ENCODE measurements around the gene MUC4.

The MUC4 gene

DNA sequence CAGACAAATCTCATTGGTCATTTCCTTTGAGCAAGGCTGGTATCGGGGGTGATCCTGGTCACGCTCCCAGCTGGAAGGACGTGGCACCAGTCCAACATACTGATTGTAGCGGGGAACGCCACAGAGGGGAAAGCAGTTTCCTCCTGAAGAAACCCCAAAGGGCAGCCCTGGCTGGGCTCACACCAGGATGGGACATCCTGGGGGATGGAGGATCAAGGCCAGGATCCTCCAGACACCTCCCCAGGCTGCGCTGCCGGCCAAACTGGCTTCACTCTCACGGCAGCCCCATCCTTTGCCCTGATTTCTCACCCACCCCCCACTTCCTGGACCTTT, 54.3 kb downstream of the MUC4 start:
- no peak for DNase-seq (ENCODE audit: extremely low spot score)
- CTCF ChIA-PET, result no interaction called here
- TF ChIP-seq, protein P1, sequence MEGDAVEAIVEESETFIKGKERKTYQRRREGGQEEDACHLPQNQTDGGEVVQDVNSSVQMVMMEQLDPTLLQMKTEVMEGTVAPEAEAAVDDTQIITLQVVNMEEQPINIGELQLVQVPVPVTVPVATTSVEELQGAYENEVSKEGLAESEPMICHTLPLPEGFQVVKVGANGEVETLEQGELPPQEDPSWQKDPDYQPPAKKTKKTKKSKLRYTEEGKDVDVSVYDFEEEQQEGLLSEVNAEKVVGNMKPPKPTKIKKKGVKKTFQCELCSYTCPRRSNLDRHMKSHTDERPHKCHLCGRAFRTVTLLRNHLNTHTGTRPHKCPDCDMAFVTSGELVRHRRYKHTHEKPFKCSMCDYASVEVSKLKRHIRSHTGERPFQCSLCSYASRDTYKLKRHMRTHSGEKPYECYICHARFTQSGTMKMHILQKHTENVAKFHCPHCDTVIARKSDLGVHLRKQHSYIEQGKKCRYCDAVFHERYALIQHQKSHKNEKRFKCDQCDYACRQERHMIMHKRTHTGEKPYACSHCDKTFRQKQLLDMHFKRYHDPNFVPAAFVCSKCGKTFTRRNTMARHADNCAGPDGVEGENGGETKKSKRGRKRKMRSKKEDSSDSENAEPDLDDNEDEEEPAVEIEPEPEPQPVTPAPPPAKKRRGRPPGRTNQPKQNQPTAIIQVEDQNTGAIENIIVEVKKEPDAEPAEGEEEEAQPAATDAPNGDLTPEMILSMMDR (IDR thresholded peaks at IDR 0.05; ENCODE audit: control extremely low read depth, extremely low read depth, low read depth, missing control alignments), result no peak
- POLR2A ChIA-PET, result no interaction called here

DNA sequence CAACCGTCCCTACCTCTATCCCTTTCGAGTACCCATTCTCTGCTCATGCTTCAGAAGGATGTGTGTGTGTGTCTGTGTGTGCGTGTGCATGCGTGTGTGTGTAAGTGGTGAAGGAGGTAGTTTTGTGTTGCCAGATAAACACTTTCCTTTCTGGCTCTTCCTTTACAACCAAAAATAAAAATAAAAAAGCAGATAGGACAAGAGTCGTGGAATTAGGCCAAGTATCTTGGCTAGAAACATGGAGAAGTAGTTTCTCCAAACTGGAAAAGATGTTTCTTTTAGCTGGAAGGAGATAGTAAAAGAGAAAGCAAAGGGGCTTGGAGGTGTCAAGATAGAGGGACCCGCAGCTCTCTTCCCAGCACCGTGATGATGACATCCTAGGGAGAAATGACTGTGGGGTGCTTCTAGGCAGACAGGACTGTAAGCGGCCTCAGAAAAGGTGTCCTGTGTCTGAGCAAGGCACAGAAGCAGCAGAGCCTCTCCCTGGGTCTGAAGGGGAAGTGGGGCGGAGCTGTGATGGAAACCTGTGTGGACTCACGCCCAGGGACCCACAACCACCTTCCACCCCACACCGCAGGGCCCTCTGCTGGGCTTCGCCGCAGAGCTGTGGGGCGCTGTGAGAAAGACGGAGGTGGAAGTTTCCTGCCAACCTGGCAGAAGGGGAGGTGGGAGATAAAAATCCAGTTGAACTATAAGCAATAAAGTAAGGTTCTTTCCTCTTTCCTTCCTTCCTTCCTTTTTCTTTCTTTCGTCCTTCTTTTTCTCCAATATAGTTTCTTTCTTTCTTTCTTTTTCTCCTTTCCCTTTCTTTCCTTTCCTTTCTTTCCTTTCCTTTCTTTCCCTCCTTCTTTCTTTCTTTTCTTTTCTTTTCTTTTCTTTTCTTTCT, 55.7 kb downstream of the MUC4 start:
- ChIA-PET POLR2A (no interaction called here), CTCF (interaction anchor here (1.0 to 1.2 kb wide), 2 partner anchors 15 to 95 kb away, joined by 3 read pairs; no protein-coding TSS in a partner anchor)
- TF ChIP-seq, protein P1 (IDR thresholded peaks at IDR 0.05; ENCODE audit: control extremely low read depth, extremely low read depth, low read depth, missing control alignments), result no peak
- DNase-seq (ENCODE audit: extremely low spot score), result no peak

DNA sequence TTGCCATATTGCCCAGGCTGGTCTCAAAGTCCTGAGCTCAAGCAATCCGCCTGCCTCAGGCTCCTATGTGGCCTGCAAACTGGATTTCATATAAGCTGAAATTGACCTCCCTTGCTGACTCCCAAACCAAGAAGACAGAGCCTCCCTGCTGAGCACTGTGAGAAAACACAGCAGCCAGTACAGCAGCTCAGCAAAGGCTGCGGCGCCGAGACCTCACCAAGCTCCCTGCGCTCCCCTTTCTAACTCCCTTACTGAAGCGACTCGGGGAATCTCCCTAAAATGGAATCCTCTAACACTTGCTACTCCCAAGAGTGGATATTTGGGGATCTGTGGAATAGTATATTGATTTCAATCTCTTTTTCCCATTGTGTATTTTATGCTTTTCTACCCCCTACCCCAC, 56.3 kb downstream of the MUC4 start:
- ChIA-PET CTCF (interaction anchor here (1.0 to 1.2 kb wide), 2 partner anchors 16 to 95 kb away, joined by 3 read pairs; no protein-coding TSS in a partner anchor), POLR2A (no interaction called here)
- TF ChIP-seq, protein P1 (IDR thresholded peaks at IDR 0.05; ENCODE audit: control extremely low read depth, extremely low read depth, low read depth, missing control alignments), result no peak
- no peak for DNase-seq (ENCODE audit: extremely low spot score)

DNA sequence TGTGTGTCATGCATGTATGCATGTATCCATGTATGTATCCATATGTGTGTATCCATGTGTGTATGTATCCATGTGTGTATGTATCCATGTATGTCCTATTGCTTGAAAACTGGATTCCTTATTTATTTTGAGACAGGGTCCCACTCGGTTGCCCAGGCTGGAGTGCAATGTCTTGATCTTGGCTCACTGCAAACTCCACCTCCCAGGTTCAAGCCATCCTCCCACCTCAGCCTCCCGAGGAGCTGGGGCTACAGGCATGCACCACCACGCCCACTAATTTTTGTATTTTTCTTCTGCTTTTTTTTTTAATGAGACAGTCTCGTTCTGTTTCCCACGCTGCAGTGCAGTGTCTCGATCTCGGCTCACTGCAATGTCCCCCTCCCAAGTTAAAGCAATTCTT, 56.8 kb downstream of the MUC4 start:
- ChIA-PET CTCF (interaction anchor here (1.0 to 1.5 kb wide), 3 partner anchors 17 to 96 kb away, joined by 3 read pairs; no protein-coding TSS in a partner anchor), POLR2A (no interaction called here)
- TF ChIP-seq, protein P1 (IDR thresholded peaks at IDR 0.05; ENCODE audit: control extremely low read depth, extremely low read depth, low read depth, missing control alignments), result no peak
- DNase-seq (ENCODE audit: extremely low spot score), result no peak

DNA sequence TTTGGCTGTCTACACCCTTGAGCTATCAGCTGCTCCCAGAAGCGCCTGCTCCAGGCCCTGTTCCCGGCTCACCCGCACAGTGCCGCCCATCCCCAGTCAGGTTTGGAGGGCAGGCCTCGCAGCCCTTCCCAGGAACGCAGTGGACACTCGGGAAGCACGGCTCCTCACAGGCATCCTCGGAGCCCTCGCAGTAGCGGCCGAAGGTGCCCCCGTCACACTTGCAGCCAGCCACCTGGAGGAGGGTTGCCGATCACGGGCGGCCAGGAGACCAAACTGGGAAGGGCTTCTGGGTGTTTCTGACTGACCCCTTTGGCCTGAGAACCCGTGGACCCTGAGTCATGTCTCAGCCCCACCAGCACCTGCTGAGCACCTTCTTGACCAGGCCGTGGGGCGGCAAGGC, 57.6 kb downstream of the MUC4 start:
- TF ChIP-seq, protein P1 (IDR thresholded peaks at IDR 0.05; ENCODE audit: control extremely low read depth, extremely low read depth, low read depth, missing control alignments), result no peak
- CTCF ChIA-PET, result interaction anchor here (1.0 to 1.5 kb wide), 2 partner anchors 17 to 96 kb away, joined by 3 read pairs; no protein-coding TSS in a partner anchor
- DNase-seq (ENCODE audit: extremely low spot score), result no peak
- POLR2A ChIA-PET, result no interaction called here

DNA sequence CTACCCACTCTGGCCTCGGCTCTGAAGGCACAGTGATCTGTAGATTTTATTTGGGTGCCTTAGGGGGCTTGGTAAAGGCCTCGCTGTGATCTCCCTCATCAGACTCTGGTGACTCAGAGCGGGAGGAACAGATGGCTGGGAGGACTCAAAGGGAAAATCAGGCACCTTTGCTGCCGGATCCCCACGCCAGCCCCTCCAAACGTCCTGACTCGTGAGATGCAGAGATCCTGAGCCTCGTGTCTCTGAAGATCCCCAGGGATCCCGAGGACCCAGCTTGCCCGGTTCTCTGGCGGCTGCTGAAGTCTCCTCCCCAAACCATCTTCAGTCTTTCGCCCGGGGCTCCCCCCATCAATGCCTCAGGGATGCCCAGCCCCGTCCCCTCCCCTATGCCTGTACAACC, 58.1 kb downstream of the MUC4 start:
- TF ChIP-seq, protein P1 (IDR thresholded peaks at IDR 0.05; ENCODE audit: control extremely low read depth, extremely low read depth, low read depth, missing control alignments), result no peak
- DNase-seq (ENCODE audit: extremely low spot score), result no peak
- ChIA-PET CTCF (interaction anchor here (1.0 to 1.5 kb wide), 2 partner anchors 16 to 97 kb away, joined by 3 read pairs; no protein-coding TSS in a partner anchor), POLR2A (no interaction called here)

Measured in GM10248 (cell line).